GM18951 (cell line): ENCODE measurements around the gene HMGCS1.
"Not testable (repeated sequence)": the region's sequence is repeated elsewhere in the genome, so short reads cannot be mapped to it uniquely, and the experiment has no call there.

ENCODE experiments used
- POLR2A ChIP-seq: IDR thresholded peaks from 4 replicates; pipeline ENCODE4 v1.6.1; 2011; ENCODE audit warnings: mild to moderate bottlenecking; ENCODE audit not compliant: insufficient read length, insufficient read depth; ENCODE audit errors: extremely low read depth
- in situ Hi-C: fragments of 300-500 bp; cut with MboI; formaldehyde crosslinking; loops from one replicate; pipeline ENCODE4 v1.12.0; 2022; ENCODE audit warnings: low sequenced_read_pairs, mixed read lengths, inconsistent platforms; ENCODE audit not compliant: unreplicated experiment

HMGCS1 gene

DNA sequence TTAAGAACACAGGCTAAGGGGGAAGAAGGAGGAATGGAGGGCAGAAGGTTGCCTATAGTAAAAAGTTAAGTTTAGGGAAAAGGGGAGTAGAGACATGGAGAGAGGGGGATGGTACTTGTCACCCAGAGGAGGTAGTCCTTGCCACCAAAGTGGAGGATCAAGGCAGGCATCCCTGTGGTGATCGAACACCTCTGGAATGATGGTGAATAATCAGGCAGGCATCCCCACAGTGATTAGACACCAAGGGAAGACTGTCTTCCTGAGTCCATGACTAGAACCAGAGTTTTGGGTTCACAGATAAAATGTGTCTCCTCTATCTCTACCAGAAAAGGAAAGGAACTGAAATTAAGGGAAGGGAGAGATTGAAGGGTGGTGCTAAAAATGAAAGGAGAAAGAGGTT lies 19.2 kb upstream of the HMGCS1 start:
- no peak for TF ChIP-seq POLR2A
- in situ Hi-C loops = no loop called here

DNA sequence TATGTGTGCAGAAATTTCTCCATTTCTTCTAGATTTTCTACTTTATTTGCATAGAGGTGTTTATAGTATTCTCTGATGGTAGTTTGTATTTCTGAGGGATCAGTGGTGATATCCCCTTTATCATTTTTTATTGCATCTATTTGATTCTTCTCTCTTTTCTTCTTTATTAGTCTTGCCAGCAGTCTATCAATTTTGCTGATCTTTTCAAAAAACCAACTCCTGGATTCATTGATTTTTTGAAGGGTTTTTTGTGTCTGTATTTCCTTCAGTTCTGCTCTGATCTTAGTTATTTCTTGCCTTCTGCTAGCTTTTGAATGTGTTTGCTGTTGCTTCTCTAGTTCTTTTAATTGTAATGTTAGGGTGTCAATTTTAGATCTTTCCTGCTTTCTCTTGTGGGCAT lies 12.4 kb upstream of the HMGCS1 start:
- in situ Hi-C loops = not testable (repeated sequence)

DNA sequence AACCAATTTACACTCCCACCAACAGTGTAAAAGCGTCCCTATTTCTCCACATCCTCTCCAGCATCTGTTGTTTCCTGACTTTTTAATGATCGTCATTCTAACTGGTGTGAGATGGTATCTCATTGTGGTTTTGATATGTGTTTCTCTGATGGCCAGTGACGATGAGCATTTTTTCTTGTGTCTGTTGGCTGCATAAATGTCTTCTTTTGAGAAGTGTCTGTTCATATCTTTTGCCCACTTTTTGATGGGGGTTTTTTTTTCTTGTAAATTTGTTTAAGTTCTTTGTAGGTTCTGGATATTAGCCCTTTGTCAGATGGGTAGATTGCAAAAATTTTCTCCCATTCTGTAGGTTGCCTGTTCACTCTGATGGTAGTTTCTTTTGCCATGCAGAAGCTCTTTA lies 10.3 kb upstream of the HMGCS1 start:
- in situ Hi-C loops = not testable (repeated sequence)

DNA sequence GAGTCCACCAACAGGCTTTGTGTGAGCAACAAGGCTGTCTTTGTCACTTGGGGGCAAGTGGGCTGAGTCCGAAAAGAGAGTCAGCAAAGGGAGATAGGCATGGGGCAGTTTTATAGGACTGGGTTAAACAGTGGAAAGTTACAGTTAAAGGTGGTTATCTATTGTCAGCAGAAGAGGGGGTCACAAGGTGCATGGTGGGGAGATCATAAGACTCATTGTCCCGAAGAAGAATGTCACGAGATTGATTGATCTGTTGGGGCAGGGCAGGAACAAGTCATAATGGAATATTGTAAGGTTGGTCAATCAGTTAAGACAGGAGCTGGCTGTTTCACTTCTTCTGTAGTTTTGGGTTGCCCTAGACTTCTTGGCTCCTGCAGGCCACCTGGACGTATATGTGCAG lies 7.6 kb upstream of the HMGCS1 start:
- in situ Hi-C loops = no loop called here
- TF ChIP-seq POLR2A = no peak

DNA sequence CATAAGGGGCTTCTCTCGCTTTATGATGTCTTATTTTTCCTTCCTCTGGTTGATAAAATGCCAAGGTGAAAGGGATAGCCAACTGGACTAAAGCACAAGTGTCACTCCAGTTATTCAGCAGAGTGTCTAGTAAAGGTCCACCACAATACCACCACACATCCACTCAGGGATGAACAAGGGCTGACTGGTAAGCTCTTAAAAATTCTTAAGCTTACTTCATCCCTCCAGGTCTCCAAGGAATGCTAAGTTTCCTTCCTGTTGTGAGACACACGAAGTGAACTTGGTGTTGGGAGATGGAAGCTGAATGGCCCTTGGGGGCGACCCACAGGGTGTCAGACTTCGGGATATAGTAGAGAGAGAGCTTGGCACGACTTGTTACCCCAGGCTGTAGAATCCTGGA lies 3.2 kb upstream of the HMGCS1 start:
- in situ Hi-C loops = no loop called here
- TF ChIP-seq POLR2A = no peak

DNA sequence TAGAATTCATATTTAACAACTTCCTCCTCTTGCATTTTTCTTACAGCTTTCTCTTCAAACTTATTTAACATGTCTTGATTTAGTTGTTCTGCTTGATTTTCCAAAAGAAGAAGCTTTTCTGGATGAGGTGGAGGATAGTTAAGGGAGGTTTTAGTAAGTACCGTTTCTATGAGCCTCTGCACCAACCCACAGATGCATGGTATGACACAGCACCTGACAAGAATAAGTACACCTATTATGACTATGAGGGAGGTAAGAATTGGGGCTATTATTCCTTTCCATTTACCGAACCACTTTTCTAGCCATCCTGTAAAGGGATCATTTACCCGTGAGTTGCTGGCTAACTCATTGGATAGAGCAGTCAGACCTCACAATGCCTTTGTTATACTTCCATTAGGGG lies 2.5 kb upstream of the HMGCS1 start:
- no peak for TF ChIP-seq POLR2A
- in situ Hi-C loops = no loop called here

DNA sequence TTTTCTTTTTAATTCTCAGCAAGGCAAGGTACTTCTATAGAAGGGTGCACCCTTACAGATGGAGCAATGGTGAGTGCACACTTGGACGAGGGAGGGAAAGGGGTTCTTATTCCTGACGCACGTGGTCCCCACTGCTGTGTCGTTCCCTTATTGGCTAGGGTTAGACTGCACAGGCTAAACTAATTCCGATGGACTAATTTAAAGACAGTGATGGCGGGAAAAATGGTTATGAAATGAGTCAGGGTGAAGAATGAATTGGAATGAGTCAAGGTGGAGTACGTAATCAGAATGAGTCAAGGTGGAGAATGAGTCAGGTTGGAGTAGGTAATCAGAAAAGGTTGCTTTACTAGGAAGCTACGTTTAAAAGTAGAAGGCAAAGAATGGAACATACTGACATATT lies 2.1 kb upstream of the HMGCS1 start:
- in situ Hi-C loops = no loop called here
- no peak for TF ChIP-seq POLR2A

DNA sequence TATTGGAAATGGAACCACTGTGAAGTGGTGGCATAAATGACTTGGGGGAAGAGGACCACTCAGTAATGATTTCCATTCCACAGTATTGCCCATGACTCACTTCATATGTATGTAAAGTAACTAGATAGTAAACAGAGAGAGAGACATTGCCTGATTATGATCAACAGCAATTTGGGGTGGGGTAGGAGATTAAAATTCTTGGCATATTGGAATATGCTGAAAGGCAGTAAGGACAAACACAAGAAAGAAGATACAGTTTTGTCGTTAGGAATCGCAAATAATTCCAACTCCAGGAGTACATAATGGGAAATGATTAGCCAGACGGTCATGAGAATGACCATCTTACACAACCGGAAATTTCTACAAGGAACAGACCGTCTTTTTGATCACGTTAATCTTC lies 1.5 kb upstream of the HMGCS1 start:
- TF ChIP-seq POLR2A = no peak
- in situ Hi-C loops = no loop called here

DNA sequence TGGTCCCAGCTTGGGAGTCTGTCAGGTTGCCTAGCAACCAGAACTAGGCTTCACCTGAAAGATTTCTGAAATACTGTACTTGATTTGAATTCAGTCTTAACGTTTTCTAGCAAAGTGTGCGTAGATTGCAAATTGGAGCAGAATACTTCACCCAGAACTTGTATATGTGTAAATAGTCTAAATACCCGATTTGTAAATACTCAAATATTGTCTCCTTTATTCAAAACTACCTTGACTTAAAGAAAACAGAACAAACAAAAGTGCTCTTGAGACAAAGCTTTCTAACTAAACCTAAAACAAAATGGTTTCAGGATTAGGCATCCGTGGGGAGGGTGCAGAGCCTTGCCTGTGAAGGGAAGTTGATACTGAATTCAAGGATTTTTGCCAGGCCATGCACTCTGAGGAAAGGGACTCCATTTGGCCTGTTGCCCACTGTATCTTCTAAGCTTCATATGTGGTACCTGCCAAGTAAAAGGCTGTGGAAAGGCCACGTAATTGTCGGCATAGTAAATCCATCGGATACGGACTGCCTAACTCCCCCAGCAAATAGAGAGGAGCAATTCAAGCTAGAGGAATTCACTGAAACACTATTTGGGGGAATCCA lies 744 bp upstream of the HMGCS1 start:
- in situ Hi-C loops = no loop called here
- TF ChIP-seq POLR2A = no peak

DNA sequence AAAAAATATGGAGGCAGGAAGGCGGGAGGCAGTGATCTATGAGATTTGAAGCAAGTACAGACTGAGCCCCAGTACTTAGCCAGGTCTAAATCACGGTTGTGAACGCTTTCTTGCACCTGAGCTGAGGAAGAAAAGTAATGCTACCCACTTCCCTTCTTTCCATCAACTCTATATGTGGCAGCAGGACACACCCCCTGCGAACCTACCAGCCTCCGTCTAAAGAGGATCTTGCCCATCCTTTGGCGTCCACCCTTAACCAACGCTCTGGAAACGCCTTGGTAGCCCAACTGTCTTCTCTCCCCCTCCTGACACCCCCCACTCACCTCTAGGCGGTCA lies 545 bp downstream of the HMGCS1 start:
- in situ Hi-C loops = no loop called here
- TF ChIP-seq POLR2A = no peak

DNA sequence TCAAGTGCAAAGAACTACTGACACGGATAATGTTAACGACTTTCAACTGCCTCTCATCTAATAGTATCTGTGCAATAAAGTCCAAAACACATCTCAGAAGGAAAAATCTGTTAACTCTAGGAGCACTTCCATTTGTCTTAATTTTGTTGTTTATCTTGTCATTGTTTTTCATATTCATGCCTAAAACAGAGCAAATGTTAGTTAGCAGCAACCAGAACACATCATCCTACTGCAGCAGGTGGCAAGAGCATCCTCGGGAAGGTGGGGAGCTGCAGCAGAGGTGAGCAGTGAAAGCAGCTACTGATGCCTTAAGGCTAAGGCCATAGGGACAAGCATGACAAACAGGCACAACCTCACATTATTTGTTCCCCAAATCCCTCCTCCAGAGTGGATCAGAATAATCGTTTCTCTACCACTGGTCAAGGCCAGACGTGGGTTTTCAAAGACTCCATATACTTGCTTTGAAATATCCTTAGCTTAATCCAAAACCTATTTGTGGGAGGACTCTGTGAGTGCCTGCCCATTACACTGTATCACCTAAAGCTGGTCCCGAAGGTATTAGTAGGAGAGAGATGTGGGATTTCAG lies 1.0 kb downstream of the HMGCS1 start:
- in situ Hi-C loops = no loop called here

DNA sequence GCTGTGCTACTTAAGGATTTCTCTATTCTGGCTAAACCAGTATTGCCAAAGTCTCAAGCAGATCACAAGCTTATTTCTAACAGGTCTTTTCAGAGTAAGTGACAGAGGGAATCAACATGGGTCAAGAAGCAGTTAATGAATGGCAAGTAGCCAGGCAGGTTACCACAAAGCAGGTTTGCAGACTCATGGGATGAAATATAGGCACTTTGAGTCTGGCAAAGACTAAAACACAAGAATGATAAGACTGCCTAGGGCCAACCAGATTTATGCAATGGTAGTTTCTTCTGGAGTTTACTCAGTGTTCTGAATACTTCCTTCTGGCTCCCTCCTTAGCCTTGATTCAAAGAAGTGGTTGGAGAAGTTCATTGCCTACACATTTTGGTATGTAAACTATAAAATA lies 3.6 kb downstream of the HMGCS1 start:
- no peak for TF ChIP-seq POLR2A
- in situ Hi-C loops = no loop called here

More for the DNA sequence above, 1.0 kb downstream of the HMGCS1 start:
- TF ChIP-seq POLR2A = no peak

DNA sequence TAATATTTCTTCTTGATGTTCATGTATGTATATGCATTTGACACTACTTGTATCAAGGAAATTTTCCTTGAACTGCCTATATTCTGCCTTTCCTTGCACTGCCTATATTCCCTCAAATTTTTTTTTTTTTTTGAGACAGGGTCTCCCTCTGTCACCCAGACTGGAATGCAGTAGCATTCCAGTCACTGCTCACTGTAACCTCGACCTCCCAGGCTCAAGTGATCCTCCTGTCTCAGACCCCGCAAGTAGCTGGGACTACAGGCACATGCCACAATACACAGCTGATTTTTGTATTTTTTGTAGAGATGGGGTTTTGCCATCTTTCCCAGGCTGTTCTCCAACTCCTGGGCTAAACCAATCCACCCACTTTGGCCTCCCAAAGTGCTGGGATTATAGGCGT lies 4.1 kb downstream of the HMGCS1 start:
- in situ Hi-C loops = no loop called here
- TF ChIP-seq POLR2A = no peak

DNA sequence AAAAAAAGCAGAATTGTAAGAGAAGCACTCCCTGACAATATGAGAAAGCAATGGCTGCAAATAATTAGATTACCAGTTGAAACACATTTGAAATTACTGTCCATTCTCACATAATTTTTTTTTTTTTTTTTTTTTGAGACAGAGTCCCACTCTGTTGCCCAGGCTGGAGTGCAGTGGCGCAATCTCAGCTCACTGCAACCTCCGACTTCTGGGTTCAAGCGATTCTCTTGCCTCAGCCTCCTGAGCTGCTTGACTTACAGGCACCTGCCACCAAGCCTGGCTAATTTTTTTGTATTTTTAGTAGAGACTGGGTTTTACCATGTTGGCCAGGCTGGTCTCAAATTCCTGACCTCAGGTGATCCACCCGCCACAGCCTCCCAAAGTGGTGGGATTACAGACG lies 6.3 kb downstream of the HMGCS1 start:
- in situ Hi-C loops = not testable (repeated sequence)

DNA sequence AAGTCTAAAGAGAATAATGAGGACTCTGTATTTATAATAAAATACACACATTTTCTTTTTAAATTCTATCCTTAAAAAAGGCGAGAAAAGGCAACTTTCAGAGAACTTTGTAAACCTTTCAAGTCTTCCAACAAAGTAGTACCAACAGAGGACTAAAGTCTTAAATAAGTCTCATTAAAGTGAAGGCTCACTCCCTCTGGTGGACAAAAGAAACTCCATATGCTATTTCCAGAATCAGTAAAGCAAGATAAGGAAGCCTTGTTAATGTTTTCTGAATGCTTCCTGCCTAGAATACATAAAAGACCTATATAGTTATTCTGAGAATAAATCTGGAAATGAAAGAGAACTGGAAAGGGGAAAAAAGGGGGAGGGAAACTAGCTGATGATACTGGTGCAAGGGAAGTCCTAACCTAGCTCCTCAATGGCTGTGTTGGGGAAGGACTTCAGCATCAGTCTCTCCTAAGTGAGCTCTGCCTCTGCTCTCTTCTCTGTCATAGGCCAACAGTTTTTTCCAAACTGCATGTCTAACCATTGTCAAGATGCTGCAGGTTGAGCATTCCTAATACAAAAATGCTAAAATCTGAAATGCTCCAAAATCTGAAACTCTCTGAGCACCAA lies 7.2 kb downstream of the HMGCS1 start:
- no peak for TF ChIP-seq POLR2A
- in situ Hi-C loops = no loop called here
